H1 (cell line): ENCODE results near the gene OSBPL2. TPM values are rescaled to one million over a fixed set of nuclear protein-coding genes. Genes with fewer than 3 reads are reported as not detected.

Experiments used
- CTCF ChIA-PET: fragments of 300-600 bp; sonication (Branson Sonifier 250); formaldehyde crosslinking; loops from one replicate; lab custom pipeline; 2021; ENCODE audit not compliant: partially characterized antibody; lab: Charles Lee
- POLR2A ChIA-PET: fragments of 300-600 bp; sonication (Branson Sonifier 250); formaldehyde crosslinking; loops from one replicate; lab custom pipeline; 2021; ENCODE audit warnings: inconsistent platforms; ENCODE audit not compliant: partially characterized antibody; lab: Charles Lee
- DNase-seq, 2 experiments: peaks; one replicate each; pipeline versions ENCODE4 v3.0.0 to v3.0.0-alpha.2; 2010 to 2022; ENCODE audit warnings: low spot score in 2 of 2, low read depth in 1 of 2, mixed read lengths in 1 of 2
- FAIRE-seq: peaks from 2 replicates; lab custom pipeline; 2011; peaks lifted over from hg19 to GRCh38; lab: Jason Lieb, UNC
- H2AFZ ChIP-seq: 2 replicates; pipeline ENCODE4 v1.8.1; 2012; ENCODE audit warnings: low read length, inconsistent platforms
- H2AK5ac ChIP-seq: 2 replicates; pipeline ENCODE4 v1.6.1; 2013; ENCODE audit warnings: low read depth, low read length
- H2BK120ac ChIP-seq: replicated peaks from 2 replicates; pipeline ENCODE3; 2013; ENCODE audit warnings: low read depth, low read length, inconsistent platforms
- H2BK12ac ChIP-seq: 2 replicates; pipeline ENCODE4 v1.6.1; 2013; ENCODE audit warnings: low read depth, low read length
- H2BK15ac ChIP-seq: 2 replicates; pipeline ENCODE4 v1.6.1; 2013; ENCODE audit warnings: low read length
- H2BK20ac ChIP-seq: 2 replicates; pipeline ENCODE4 v1.6.1; 2013; ENCODE audit warnings: low read length
- H2BK5ac ChIP-seq: 2 replicates; pipeline ENCODE4 v1.6.1; 2013; ENCODE audit warnings: low read depth, low read length
- H3K14ac ChIP-seq: 2 replicates; pipeline ENCODE4 v1.6.1; 2013; ENCODE audit warnings: inconsistent platforms; ENCODE audit not compliant: insufficient read length
- H3K18ac ChIP-seq: 2 replicates; pipeline ENCODE4 v1.6.1; 2013; ENCODE audit warnings: low read length; ENCODE audit errors: extremely low read depth
- H3K23ac ChIP-seq: 2 replicates; pipeline ENCODE4 v1.6.1; 2013; ENCODE audit warnings: inconsistent platforms; ENCODE audit not compliant: insufficient read length
- H3K23me2 ChIP-seq: 2 replicates; pipeline ENCODE4 v1.6.1; 2013; ENCODE audit warnings: low read depth, low read length
- H3K27ac ChIP-seq: 2 replicates; pipeline ENCODE4 v1.6.1; 2011; ENCODE audit warnings: low read depth, low read length, inconsistent platforms
- H3K27me3 ChIP-seq, 4 experiments: replicated peaks in 1 of 4; 1 replicate in 1 of 4; 2 replicates in 3 of 4; pipeline versions ENCODE4 v1.6.1 to v1.8.1; 2011 to 2013; ENCODE audit warnings: low read length in 3 of 4, mild to moderate bottlenecking in 3 of 4, inconsistent platforms in 2 of 4, mixed read lengths in 2 of 4, moderate library complexity in 1 of 4; ENCODE audit not compliant: control insufficient read depth in 3 of 4, insufficient read depth in 3 of 4; ENCODE audit errors: extremely low read depth in 1 of 4
- H3K36me3 ChIP-seq, 4 experiments: 2 replicates each; pipeline versions ENCODE4 v1.6.1 to v1.8.1; 2011 to 2013; ENCODE audit warnings: mild to moderate bottlenecking in 4 of 4, low read length in 3 of 4, moderate library complexity in 2 of 4, control low read depth in 1 of 4, inconsistent platforms in 1 of 4; ENCODE audit not compliant: insufficient read depth in 4 of 4, control insufficient read depth in 2 of 4
- H3K4ac ChIP-seq: replicated peaks from 2 replicates; pipeline ENCODE3; 2013; ENCODE audit warnings: low read length, low read depth, mixed read lengths, inconsistent platforms; ENCODE audit not compliant: insufficient read length
- H3K4me1 ChIP-seq, 4 experiments: replicated peaks in 1 of 4; 1 replicate in 1 of 4; 2 replicates in 3 of 4; pipeline versions ENCODE4 v1.6.1 to v1.8.1; 2011 to 2013; ENCODE audit warnings: low read length in 3 of 4, inconsistent platforms in 2 of 4, mixed read lengths in 1 of 4; ENCODE audit not compliant: insufficient read depth in 4 of 4, control insufficient read depth in 3 of 4
- H3K4me2 ChIP-seq, 2 experiments: 2 replicates each; pipeline versions ENCODE4 v1.6.1 to v1.8.1; 2011 to 2013; ENCODE audit warnings: low read depth in 2 of 2, low read length in 2 of 2, control low read depth in 1 of 2, inconsistent platforms in 1 of 2, mild to moderate bottlenecking in 1 of 2; ENCODE audit not compliant: insufficient read depth in 1 of 2
- H3K4me3 ChIP-seq, 4 experiments: fragments of 200-600, 300-600 bp in 1 of 4; sonication (generic), shearing (Covaris generic), sonication (Bioruptor Twin) in 1 of 4; 2 replicates each; pipeline versions ENCODE4 v1.5.1 to v1.8.1; 2011 to 2016; ENCODE audit warnings: low read length in 4 of 4, low read depth in 3 of 4, control low read depth in 2 of 4, inconsistent platforms in 2 of 4, mild to moderate bottlenecking in 2 of 4, mixed read lengths in 1 of 4, moderate library complexity in 1 of 4; ENCODE audit not compliant: insufficient read depth in 2 of 4; ENCODE audit errors: extremely low read depth in 1 of 4
- H3K56ac ChIP-seq: replicated peaks from 2 replicates; pipeline ENCODE3; 2013; ENCODE audit warnings: low read depth, mild to moderate bottlenecking, mixed read lengths, low read length, inconsistent platforms; ENCODE audit not compliant: insufficient read length
- H3K79me1 ChIP-seq: 2 replicates; pipeline ENCODE4 v1.6.1; 2013; ENCODE audit warnings: low read depth, low read length, control low read depth
- H3K79me2 ChIP-seq, 2 experiments: 2 replicates each; pipeline versions ENCODE4 v1.6.1 to v1.8.1; 2012 to 2013; ENCODE audit warnings: low read length in 2 of 2, mild to moderate bottlenecking in 2 of 2, inconsistent platforms in 1 of 2; ENCODE audit not compliant: insufficient read depth in 2 of 2, control insufficient read depth in 1 of 2
- H3K9ac ChIP-seq, 4 experiments: replicated peaks in 1 of 4; 1 replicate in 1 of 4; 2 replicates in 3 of 4; pipeline versions ENCODE4 v1.6.1 to v1.8.1; 2011 to 2013; ENCODE audit warnings: low read depth in 3 of 4, low read length in 3 of 4, control low read depth in 2 of 4, mild to moderate bottlenecking in 2 of 4, moderate library complexity in 2 of 4, inconsistent platforms in 1 of 4; ENCODE audit errors: extremely low read depth in 1 of 4
- H3K9me3 ChIP-seq, 2 experiments: 2 replicates each; pipeline versions ENCODE4 v1.6.1 to v1.8.1; 2012 to 2013; ENCODE audit warnings: mild to moderate bottlenecking in 2 of 2, moderate library complexity in 2 of 2, control low read depth in 1 of 2, inconsistent platforms in 1 of 2, low read depth in 1 of 2, low read length in 1 of 2, mixed read lengths in 1 of 2; ENCODE audit not compliant: insufficient read depth in 2 of 2
- H4K20me1 ChIP-seq, 2 experiments: replicated peaks in 1 of 2; 2 replicates each; pipeline versions ENCODE3 to v1.8.1; 2011 to 2013; ENCODE audit warnings: inconsistent platforms in 2 of 2, low read length in 2 of 2, mild to moderate bottlenecking in 1 of 2; ENCODE audit not compliant: insufficient read depth in 2 of 2, control insufficient read depth in 1 of 2
- H4K5ac ChIP-seq: 2 replicates; pipeline ENCODE4 v1.6.1; 2013; ENCODE audit warnings: low read length, low read depth, mixed read lengths, inconsistent platforms; ENCODE audit not compliant: insufficient read length
- H4K8ac ChIP-seq: 2 replicates; pipeline ENCODE4 v1.8.0; 2013; ENCODE audit warnings: mild to moderate bottlenecking, moderate library complexity, low read length, inconsistent platforms; ENCODE audit not compliant: insufficient read depth; ENCODE audit errors: extremely low read depth
- H4K91ac ChIP-seq: replicated peaks from 2 replicates; pipeline ENCODE3; 2013; ENCODE audit warnings: low read length, mixed read lengths, inconsistent platforms; ENCODE audit not compliant: insufficient read length
- BACH1 ChIP-seq: IDR thresholded peaks from 2 replicates; pipeline ENCODE4 v1.6.1; 2012; ENCODE audit warnings: low read length, improper control_type of control experiment
- GTF2F1 ChIP-seq: IDR thresholded peaks from 2 replicates; pipeline ENCODE4 v1.6.1; 2012; ENCODE audit warnings: low read depth, low read length, improper control_type of control experiment, borderline replicate concordance
- HDAC6 ChIP-seq: IDR thresholded peaks from one replicate; pipeline ENCODE4 v1.7.1; 2012; ENCODE audit warnings: low read depth, mild to moderate bottlenecking, inconsistent platforms, low read length, moderate library complexity
- JUN ChIP-seq: IDR thresholded peaks from 2 replicates; pipeline ENCODE4 v1.6.1; 2011; ENCODE audit warnings: low read depth, mild to moderate bottlenecking, improper control_type of control experiment, low read length
- PHF8 ChIP-seq: fragments of 200-600 bp; sonication (generic); conservative IDR thresholded peaks from 2 replicates; pipeline ENCODE4 v1.7.1; 2012; ENCODE audit warnings: low read depth, mild to moderate bottlenecking, inconsistent platforms, low read length, moderate library complexity
- POLR2AphosphoS5 ChIP-seq: IDR thresholded peaks from 2 replicates; pipeline ENCODE4 v1.6.1; 2011; ENCODE audit warnings: low read depth, low read length
- POU5F1 ChIP-seq: IDR thresholded peaks from 2 replicates; pipeline ENCODE4 v1.6.1; 2011; ENCODE audit warnings: low read depth, mild to moderate bottlenecking, low read length, moderate library complexity
- WGBS, 2 experiments: shearing (Covaris generic) in 1 of 2; methylation state at CpG; one replicate each; pipeline versions ENCODE4 v1.1.6 to v1.1.7; 2013 to 2015; ENCODE audit warnings: low lambda C conversion rate in 2 of 2, mixed read lengths in 2 of 2, inconsistent platforms in 1 of 2, low coverage in 1 of 2, missing lambda C conversion rate in 1 of 2; ENCODE audit not compliant: insufficient replicate concordance in 2 of 2, insufficient coverage in 1 of 2, insufficient read length in 1 of 2; ENCODE audit errors: extremely low coverage in 1 of 2, missing lambda C conversion rate in 1 of 2; 5-methylcytosine and 5-hydroxymethylcytosine counted together
- polyA plus RNA-seq, 7 experiments: library from polyadenylated mRNA; depleted of rRNA in 3 of 7; stranded (reverse) in 5 of 7; unstranded in 2 of 7; fragments of >200 nt in 5 of 7; fragments of 200-250 nt in 2 of 7; gene quantifications; 1 replicate in 5 of 7; 2 replicates in 1 of 7; 4 replicates in 1 of 7; pipeline versions ENCODE4 v1.2.1 to v1.2.3, GENCODE V29; 2011 to 2013; ENCODE audit warnings: missing spikeins in 2 of 7, mixed read lengths in 2 of 7
- total RNA-seq: library from RNA; stranded (reverse); fragmentation: NEBNext Ultra II Directional; extraction: Animal tissue kit (Norgen Biotek cat#: 25700); gene quantifications from 2 replicates; pipeline ENCODE4 v1.2.1, GENCODE V29; 2021

OSBPL2 gene
- total and polyA plus RNA-seq, 2 of the 8 experiments (the other 6 are each of a cell fraction or from before 2014, with no cell fraction given), result 11.7 to 42.4 TPM

DNA sequence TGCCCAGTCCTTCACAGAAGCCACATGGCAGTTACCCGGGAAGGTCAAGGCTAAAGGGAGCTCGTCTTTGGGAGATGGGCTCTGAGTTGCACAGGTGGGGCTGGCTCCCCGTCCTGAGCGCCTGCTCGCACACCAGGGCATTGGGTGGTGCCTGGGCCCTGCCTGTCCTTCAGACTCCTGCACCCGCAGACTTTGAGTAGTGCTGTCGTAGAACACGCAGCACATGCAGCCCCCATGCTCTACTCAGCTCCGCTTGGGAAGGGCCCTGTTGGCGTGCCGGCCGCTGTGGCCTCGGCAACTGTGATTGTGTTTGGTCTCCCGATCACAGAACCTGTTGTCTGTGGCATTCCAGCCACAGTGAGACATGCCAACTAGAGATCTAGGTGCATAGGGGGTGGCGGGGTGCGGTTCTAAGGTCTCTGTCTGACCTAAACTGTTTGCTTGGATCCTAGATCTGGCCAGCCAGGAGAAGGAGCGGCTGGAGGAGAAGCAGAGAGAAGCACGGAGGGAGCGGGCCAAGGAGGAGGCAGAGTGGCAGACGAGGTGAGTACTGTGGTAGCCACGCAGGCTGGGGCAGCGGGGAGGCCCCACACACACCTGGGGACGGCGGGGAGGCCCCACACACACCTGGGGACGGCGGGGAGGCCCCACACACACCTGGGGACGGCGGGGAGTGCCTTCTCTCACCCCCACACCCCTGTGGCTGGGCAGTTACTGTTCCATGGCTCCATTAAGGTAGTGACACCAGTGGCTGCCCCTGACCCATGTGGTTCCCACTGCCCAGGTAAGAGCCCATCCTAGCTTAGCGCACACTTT, 53.1 kb downstream of the OSBPL2 start:
- TF ChIP-seq POU5F1, result no peak
- no peak for TF ChIP-seq HDAC6
- no peak for TF ChIP-seq GTF2F1
- TF ChIP-seq BACH1, result no peak
- no peak for TF ChIP-seq PHF8
- TF ChIP-seq JUN, result no peak
- no peak for TF ChIP-seq POLR2AphosphoS5
- Histone ChIP-seq H2BK12ac (no peak overlapping the region), H3K4me3 (no peak overlapping the region), H4K20me1 (peaks cover 2 to 5% of the 10 kb centered on the region in 2 experiments), H2AFZ (no peak overlapping the region), H3K4ac (no peak overlapping the region), H3K27me3 (no peaks in the 10 kb centered on the region), H3K4me1 (no peaks in the 10 kb centered on the region), H2BK15ac (no peak overlapping the region), H4K5ac (no peak overlapping the region), H2BK120ac (no peak overlapping the region), H3K18ac (no peak overlapping the region), H2BK5ac (no peak overlapping the region), H4K8ac (no peak overlapping the region), H3K23ac (no peak overlapping the region), H2AK5ac (no peak overlapping the region), H3K36me3 (peaks cover 5 to 41% (median 11%) of the 10 kb centered on the region in 4 experiments; a peak in 5 of 8 replicates), H3K27ac (no peak overlapping the region), H3K14ac (no peak overlapping the region), H2BK20ac (no peak overlapping the region), H3K9me3 (no peaks in the 10 kb centered on the region), H3K79me2 (no peaks in the 10 kb centered on the region), H3K9ac (no peak overlapping the region), H3K23me2 (no peaks in the 10 kb centered on the region), H3K4me2 (no peak overlapping the region), H4K91ac (no peak overlapping the region), H3K56ac (no peak overlapping the region), H3K79me1 (no peaks in the 10 kb centered on the region; the same call in 1 of the 2 replicates)
- 92% methylated on average over 25 of the region's 29 CpGs; no CpG with 5 or more reads in 1 of the 2 experiments for WGBS, 2 experiments
- FAIRE-seq, result no peak
- ChIA-PET CTCF (interaction anchor here (2.6 kb wide), 1 partner anchor 9 kb away, joined by 9 read pairs; no protein-coding TSS in a partner anchor), POLR2A (no interaction called here)
- no peak for DNase-seq
